GM19455 (cell line): ENCODE data around the gene NAALADL2.

Experiments used
- ATAC-seq: cut with Tn5 transposase; IDR thresholded peaks from one replicate; pipeline ENCODE4 v1.9.1; 2021; ENCODE audit not compliant: unreplicated experiment

NAALADL2 gene

DNA sequence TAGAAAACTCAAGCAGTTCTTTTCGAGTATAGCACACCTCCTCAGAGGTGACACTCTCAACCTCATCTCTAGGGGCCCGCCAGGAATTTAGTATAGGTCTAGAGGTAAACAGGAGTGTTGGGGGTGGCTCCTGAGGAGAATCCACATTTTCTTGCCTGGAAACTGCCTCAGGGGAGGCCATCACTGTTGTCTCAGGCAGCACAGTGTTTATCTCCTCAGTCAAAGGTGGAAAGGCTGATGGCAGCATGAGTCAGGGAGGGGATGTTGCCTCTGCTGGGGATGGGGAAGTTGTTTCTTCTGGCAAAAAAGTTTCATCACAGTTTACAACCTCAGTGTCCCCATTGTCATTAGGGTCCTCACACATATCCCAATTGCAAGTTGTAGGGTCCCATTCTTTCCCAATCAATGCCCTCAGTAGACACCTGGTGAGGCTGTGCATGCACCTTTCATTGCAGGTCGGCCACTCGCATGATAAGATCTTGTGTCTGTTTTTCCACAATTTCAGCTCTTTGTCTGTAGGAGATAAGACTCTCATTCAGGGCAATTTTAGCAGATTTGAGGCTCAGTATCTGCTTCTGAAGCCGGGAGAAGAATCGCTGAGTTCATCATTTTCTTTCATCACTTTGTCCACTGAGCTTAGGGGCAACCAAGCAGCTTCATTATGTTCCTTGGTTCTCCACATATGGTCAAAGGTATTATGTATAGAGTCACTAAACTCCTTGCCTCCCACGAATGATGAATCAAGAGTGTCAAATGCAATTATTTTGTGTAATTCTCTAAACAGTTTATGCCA, 25.8 kb downstream of the NAALADL2 start:
- no peak for ATAC-seq

DNA sequence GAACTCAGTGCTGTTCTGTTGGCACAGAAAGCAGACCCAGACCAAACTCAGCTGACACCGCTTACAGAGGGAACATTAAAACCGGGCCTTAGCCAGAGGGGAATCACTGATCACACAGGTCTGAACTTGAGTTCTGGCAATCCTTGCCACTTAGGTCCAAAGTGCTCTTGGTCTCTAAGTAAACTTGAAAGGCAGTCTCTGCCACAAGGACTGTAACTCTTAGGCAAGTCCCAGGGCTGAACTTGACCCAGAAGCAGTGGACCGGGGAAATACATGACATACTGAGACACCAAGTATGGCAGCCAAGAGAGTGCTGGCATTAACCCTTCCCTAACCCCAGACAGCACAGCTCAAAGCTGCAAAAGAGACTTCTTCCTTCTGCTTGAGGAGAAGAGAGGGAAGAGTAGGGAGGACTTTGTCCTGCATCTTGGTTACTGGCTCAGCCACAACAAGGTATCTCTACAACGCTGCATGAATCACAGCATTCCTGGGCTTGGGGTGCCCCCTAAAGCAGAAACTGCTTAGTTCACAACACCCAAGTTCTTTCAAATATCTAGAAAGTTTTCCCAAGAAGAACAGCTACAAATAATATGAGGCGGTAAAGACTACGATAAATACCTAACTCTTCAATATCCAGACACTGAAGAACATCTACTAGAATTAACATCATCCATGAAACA, 32.5 kb downstream of the NAALADL2 start:
- ATAC-seq = no peak

DNA sequence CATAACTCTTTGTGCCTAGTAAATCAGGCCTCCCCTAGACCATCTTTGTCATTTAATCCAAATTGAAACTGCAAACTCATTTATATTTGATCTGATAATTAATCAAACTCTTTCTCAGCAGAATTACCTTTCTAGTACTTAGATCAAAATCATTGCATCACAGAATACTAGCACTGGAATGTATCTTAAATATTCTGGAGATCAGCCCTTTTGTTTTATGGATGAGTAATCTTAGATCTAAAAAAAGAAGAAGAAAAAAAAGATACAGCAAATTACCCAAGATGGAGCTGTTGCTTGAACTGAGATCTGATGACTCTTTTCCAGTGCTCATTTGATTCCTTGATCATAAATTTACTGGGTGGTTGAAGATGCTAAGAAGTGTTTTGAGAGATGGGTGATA, 47.9 kb downstream of the NAALADL2 start:
- ATAC-seq = no peak

DNA sequence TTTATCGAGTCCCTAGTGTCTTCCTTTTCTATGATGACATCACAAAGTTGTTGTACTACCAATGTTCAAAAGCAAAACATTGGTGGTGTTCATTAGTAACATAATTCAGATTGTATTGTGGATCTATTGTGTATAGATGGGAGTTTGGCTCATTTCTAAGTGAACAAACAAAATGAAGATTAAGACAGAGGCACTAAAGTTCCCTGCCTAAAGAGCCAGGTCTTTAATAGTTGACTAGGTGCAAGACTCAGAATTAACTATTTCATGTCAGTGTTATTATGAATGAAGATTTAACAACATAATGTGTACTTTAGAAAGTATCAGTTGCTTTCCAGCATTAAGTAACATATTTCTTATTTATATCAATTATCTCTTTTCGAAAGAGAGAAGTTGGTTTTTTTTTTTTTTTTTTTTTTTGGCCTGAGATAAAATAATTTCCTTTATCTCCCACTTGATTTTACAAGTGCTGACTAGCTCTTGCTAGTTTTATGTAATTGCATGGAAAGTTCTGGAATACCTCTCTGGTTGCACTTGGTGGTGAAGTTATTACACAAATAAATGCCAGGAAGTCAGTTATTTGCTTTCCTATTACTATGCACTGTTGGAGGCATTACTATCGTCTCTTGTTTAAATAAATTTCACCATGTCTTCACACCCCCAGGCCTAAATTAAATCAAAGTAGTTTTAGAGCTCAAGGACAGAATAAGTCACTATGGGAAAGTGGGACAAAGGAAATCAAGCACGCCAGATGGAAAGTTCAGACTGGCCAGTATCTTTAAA, 48.7 kb downstream of the NAALADL2 start:
- no peak for ATAC-seq

DNA sequence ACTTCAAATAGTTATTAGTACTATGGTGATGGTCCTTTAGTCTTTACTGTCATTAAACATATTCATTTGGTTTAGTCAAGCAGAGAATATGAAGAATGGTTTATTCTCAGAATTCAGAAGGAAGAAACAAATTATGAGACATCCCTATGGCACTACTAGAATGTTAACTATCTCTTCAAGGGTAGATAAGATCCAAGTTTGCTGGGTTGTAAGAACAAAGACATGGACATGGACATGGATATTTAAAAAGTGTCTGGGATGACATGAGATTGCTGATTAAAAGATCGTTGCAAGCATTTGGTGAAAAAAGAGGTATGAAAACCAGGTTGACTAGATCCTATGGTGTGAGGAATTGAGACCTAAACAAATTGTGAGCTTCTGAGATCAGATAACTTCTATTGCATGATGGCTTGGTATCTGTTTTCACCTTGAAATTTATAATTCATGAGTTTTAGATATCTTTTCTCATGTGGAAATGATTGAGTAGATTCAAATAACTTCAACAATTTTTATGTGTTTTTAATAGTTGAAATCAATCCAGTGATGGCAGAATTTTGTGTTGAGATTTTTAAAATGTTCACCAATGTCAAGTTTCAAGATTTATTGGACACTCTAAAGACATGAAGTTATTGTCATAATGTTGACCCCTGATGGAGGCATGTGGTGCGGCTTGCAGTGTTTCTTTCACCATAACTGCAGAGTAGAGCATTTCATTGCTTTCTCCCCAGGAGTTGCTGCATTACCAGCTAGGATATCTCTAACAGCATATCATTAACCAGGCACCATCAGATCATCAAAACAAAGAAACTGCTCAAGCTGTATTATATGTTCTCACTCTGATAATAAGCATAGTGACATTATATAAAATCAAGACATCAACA, 72.6 kb downstream of the NAALADL2 start:
- no peak for ATAC-seq

DNA sequence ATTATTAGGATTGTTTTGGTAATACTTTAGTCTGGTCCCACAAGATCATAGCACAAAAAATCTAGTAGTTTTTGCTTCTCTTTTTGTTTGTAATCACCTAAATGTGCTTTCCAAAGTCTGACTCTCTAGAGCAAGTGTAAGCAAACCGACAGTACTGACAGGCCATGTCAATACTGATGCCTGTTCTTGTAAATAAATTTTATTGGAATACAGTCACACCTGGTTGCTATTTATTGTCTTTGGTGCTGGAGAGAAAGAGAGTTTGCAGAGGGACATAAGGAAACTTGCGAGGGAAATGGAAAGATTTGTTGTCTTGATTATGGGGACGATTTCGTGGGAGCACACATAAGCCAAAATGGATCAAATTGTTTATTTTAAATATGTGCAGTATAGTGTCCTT, 77.5 kb downstream of the NAALADL2 start:
- no peak for ATAC-seq

DNA sequence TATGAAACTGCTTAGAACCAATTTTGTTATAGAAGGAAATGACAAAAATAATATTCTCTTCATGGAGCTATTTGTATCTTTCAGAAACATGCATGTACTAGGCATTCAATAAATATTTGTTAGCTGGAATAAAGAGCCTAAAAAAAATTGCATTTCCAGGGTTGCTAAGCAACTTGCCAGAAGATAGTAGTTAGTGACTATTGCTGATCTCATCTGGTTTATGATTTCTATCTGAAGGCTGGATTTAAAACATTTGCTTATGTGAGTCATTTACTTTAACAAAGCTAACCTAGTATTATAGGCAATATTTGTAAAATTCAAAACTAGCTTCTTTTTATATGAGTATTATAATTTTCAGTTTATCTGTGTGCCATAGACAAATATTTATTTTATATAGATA, 78.3 kb downstream of the NAALADL2 start:
- no peak for ATAC-seq

DNA sequence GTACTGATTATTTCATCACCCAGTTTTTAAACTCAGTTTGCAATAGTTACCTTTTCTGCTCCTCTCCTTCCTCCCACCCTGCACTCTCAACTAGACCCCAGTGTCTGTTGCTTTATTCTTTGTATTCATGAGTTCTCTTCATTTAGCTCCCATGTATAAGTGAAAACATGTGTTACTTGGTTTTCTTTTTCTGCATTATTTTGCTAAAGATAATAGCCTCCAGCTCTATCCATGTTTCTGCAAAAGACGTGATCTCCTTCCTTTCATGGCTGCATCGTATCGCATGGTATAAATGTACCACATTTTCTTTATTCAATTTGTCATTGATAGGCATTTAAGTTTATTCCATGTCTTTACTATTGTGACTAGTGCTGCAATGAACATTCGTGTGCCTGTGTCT, 79.0 kb downstream of the NAALADL2 start:
- no peak for ATAC-seq

DNA sequence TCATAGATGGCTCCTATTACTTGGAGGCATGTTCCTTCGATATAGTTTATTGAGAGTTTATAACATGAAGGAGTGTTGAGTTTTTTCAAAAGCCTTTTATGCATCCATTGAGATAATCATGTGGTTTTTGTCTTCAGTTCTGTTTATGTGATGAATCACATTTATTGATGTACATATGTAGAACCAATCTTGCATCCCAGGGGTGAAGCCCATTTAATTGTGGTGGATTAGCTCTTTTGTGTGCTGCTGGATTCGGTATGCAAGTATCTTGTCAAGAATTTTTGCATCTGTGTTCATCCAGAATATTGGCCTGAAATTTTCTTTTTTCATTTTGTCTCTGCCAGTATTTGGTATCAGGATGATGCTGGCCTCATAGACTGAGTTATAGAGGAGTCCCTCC, 81.0 kb downstream of the NAALADL2 start:
- ATAC-seq = no peak

DNA sequence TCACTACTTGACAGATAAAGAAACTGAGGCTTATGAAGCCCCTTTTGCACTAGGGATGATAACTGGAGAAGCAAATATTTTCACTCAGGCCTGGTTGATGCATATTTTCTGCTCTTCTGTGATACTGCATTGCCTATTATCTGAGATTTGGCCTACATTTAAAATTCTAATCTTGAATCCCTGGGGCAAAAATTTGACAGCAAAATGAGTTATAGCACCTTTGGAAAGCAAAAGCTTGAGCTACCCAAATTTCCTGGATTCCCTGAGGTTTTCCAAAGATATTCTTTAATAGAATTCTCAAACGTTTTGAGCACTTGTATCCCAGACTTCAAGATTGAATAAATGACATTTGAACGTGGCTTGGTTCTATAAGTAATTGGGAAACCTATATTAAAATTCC, 86.1 kb downstream of the NAALADL2 start:
- ATAC-seq = no peak

DNA sequence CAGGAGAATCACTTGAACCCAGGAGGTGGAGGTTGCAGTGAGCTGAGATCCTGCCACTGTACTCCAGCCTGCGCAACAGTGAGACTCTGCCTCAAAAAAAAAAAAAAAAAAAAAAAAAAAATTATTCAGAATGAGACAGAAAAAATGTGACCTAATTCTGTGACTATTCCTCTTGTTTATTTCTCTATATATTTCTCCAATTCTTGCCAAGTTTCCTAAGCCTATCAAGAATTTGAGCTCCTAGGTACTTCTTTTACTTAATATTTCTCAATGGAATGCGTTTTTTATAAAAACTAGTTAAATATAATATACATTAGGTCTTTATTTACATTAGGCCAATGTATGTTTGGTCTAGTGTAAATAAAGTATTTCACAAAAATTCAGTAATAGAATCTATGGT, 86.8 kb downstream of the NAALADL2 start:
- ATAC-seq = no peak

DNA sequence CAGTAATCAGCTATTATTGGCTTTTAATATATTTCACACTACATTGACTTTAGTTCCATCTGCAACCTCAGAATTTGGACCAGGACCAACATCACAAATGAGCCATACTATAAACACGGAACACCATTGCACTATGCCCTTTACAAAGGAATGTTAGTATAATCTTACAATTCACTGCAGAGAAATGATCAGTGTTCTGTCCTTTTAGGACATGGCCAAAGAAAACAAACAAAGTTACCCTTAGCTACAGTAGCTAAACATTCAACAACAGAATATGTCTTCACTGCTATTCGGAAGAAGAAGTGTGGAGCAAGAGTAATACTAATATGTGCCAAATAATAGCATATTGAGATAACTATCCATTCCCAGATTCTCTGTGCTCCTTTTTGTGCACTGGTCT, 90.4 kb downstream of the NAALADL2 start:
- no peak for ATAC-seq

DNA sequence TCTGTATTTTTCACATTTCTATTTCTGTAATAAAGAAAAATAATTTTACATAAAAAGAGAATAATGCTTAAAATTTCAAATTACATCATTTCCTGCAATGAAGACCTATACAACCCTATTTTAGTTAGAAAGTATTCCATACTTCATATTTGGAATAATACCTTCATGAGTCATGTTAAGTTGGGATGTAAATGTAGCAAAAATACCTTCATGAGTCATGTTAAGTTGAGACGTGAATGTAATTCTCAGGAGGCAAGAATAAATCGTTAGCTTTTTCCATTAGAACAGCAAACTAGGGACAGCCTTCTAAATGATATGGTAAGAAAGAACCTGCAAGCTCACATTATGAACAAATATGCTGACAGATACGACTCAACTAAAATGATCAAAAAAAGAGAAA, 91.9 kb downstream of the NAALADL2 start:
- ATAC-seq = no peak

DNA sequence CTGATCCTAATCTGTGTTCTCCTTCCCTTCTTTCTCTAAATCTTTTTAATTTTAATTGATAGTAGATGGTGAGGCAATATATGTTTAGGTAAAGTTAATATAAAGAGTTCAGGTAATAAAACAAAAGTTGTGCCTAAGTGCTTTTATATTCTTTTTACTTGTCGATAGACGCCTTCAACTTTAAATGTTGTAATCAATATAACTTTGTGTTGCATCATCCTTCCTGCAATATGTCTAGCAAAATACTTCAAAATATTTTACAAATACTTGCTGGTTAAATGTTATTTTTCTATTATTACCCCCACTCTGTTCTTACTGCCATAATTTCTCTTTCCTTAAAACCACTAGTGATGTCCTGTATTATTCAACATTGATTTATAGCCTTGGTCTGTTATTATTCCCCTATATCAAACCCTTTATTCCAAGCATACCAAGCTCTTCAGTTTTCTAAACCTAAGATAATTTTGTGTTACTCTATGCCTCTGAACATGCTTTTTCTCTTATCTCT, 92.4 kb downstream of the NAALADL2 start:
- no peak for ATAC-seq

DNA sequence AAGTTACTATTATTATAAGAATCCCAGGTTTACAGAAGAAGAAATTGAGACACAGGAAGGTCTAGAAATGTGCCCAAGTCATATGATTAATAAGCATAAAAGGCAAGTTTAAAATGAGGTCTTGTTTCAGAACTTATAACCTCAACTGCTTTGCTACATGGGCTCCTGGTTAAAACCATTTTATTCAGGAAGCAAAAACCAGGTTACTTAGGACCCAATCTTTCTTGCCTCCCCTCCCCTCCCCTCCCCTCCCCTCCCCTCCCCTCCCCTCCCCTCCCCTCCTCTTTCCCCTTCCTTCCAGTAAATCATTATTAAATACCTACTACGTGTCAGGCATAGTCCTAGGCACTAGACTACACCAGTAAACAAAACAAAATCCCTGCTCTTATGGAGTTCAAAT, 93.9 kb downstream of the NAALADL2 start:
- ATAC-seq = no peak

DNA sequence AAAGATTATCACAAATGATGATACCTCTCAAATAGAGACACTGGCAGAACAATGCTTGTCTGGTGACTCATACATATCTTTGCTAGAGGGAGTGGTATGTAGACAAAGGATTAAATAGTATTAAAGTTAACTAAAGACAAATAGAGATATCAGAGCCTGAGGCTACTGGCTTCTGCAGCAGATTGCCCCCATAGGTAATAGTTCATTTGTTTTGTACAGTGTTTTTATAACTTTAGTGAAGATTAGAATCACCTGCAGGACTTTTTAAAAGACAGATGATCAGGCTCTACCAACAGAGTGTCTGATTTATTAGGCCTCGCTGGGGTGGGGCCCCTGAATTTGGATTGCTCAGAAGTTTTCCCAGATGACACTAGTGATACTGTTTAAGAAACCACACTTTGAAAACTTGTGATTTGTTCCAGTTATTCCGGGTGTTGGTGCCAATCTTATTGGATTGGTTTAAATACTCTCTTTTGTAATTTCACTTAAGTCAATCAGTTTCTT, 96.4 kb downstream of the NAALADL2 start:
- ATAC-seq = no peak

DNA sequence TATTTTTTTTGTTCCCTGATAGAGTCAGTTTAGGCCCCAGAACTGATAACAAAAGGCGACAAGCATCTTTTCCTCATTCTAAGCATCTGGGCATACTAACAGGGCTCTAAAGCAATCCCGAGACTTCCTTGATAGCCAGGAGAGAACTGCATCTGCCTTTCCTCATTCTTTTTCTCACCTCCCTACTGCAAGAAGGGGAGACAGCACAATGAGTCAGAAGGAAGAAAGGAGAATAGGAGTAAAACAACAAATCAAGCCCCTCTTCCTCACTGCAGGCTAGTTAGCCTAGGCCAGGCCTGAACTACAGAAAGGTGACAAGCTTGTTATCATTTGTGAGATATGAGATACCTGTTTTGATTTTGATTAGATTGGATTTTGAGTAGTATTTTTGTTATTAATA, 97.9 kb downstream of the NAALADL2 start:
- no peak for ATAC-seq

DNA sequence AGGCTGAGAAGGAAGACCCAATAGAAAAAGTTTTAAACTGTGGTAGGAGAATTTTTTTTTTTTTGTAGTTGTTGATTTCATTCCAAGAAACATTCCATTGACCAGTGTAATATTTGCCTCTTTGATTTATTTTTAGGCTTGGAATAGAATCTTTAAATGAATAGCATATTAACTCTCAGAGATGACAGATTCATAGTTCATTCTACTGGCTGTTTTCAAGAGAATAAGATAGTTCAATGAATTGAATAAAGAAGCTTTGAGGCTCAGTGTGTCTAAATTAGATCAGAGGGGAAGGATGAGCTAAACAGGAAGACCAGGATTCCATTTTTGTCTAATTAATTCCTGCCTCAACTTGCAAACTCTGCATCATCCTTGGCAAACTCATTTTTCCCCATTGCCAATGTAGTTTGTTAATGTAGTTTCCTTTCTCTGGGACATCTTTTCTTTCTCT, 98.4 kb downstream of the NAALADL2 start:
- no peak for ATAC-seq

DNA sequence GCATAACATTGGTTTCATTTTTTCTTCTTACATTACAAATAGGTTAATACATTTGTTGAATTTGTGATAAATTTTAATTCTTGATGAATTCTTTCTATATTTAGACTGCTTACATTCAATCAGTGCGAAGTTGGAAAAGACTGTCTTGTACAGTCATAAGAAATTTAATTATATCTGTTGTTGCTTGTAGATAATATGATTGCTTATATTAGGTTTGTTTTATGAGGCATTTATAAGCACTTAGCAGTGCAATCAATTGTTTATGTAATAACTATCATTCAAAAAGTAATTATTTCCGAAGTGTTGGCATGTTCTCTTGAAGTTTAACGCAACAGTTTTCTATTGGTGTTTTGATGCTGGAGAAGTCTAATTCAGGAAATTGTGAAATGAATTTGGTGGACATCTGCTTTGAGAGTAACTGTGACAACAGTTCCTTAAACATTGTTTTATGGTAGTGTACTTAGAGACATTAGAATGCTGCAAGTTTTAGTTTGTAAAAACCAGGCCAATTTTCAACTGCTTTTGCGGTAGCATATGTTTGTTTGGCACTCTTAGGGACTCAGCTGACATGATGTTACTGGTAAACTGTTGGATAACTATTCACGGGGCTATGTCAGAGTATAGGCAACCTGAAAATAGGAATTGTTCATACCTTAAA, 99.7 kb downstream of the NAALADL2 start:
- no peak for ATAC-seq

DNA sequence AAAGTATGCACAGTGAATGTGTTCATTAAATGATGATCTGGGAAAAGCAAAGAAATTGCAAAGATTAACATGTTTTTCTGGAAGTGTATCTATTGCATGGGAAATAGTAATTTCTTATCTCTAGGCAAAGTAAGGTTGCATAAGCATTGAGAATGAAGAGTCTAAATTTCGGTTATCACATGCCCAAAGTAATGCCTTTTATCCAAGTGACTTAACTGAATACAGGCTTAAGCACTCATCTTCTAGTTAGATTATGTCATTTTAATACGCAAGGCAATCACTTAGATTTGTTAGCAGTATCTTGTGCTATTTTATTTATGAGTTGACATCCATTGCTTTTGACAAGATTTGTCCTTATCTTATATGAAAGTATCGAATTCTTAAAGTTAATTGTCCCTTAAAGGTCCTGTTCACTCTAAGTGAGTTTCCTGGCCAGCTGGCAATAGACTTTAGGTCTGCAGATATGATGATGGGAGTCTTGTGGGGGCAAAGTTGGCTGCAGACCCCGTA, 100.5 kb downstream of the NAALADL2 start:
- ATAC-seq = no peak
